Testis (tissue), 3 donors: ENCODE data around the gene SLC5A10. TPM values are rescaled to one million over a fixed set of nuclear protein-coding genes. Genes with fewer than 3 reads are reported as not detected.

Source experiments
- DNase-seq: peaks from one replicate; pipeline ENCODE4 v3.0.0-alpha.2; 2019
- H3K27ac ChIP-seq, 2 donors: fragments of 200-600 bp; sonication (generic); one replicate each; pipeline ENCODE4 v1.5.1; 2019
- H3K27me3 ChIP-seq: fragments of 200-600 bp; sonication (generic); one replicate; pipeline ENCODE4 v1.5.1; 2019
- H3K36me3 ChIP-seq: fragments of 200-600 bp; sonication (generic); one replicate; pipeline ENCODE4 v1.5.1; 2017; ENCODE audit warnings: low read depth; ENCODE audit errors: missing control alignments
- H3K4me1 ChIP-seq: fragments of 200-600 bp; sonication (generic); one replicate; pipeline ENCODE4 v1.5.1; 2019
- H3K4me3 ChIP-seq, 2 donors: fragments of 200-600 bp; sonication (generic); one replicate each; pipeline ENCODE4 v1.5.1; 2017 to 2019
- H3K9me3 ChIP-seq: fragments of 200-600 bp; sonication (generic); one replicate; pipeline ENCODE4 v1.5.1; 2017
- POLR2A ChIP-seq: fragments of 450-650 bp; IDR thresholded peaks from one replicate; pipeline ENCODE4 v1.6.1; 2017; ENCODE audit warnings: antibody characterized with exemption, mild to moderate bottlenecking, moderate library complexity
- WGBS, 2 donors: methylation state at CpG; one replicate each; pipeline ENCODE4 v1.1.5; 2018; 5-methylcytosine and 5-hydroxymethylcytosine counted together
- intact Hi-C: fragments of 100-400 bp; cut with DNase I; formaldehyde crosslinking; loops from one replicate; pipeline ENCODE4 v1.15.1; 2023; ENCODE audit warnings: low total_unique reads
- polyA plus RNA-seq: library from polyadenylated mRNA; stranded (reverse); fragments of 350-450 nt; fragmentation: Illumina TruSeq; extraction: RNeasy Lipid Tissue Mini Kit (QIAGEN cat#74804); gene quantifications from one replicate; pipeline ENCODE4 v1.2.3, GENCODE V29; 2014; ENCODE audit warnings: low read depth, low replicate concordance; ENCODE audit not compliant: insufficient read depth
- total RNA-seq, 2 donors: library from RNA; depleted of rRNA; stranded (reverse); fragments of >200 nt; gene quantifications; one replicate each; pipeline ENCODE4 v1.2.3, GENCODE V29; 2016
- TF ChIP-seq, protein P1 (sequence below), 3 experiments: fragments of 450-650 bp in 2 of 3; fragments of 200-600 bp in 1 of 3; sonication (generic) in 1 of 3; IDR thresholded peaks; one replicate each; pipeline ENCODE4 v1.5.1; 2016 to 2019; ENCODE audit warnings: antibody characterized with exemption in 3 of 3, mild to moderate bottlenecking in 2 of 3, moderate library complexity in 1 of 3

Gene SLC5A10
- total and polyA plus RNA-seq, 3 donors from 2014 or later, result 0.98 to 1.1 (median 1.1) TPM

DNA sequence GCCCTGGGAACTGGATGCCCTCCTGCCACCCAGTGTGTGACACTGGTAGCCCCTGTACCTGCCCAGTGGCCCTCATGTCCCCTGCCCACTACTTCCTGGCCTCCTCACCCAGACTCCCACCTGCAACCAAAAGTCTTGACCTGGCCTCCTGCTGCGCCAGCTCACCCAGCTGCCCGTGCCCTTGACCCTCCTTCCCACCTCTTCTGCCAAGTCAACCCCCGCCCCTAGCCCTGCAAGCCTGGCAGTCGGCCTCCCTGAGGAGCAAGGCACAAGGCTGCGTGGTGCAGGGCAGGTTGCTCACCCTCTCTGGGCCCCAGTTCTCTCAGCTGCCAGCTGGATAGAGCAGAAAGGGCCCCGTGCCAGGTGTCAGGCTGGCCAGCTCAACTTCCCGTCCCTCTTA, 64.9 kb downstream of the SLC5A10 start:
- DNase-seq, result no peak
- Histone ChIP-seq H3K27ac (no peak overlapping the region), H3K4me1 (no peaks in the 10 kb centered on the region), H3K9me3 (no peaks in the 10 kb centered on the region), H3K27me3 (no peaks in the 10 kb centered on the region), H3K36me3 (no peaks in the 10 kb centered on the region), H3K4me3 (no peak overlapping the region)
- intact Hi-C loops, result no loop called here
- TF ChIP-seq, protein P1, sequence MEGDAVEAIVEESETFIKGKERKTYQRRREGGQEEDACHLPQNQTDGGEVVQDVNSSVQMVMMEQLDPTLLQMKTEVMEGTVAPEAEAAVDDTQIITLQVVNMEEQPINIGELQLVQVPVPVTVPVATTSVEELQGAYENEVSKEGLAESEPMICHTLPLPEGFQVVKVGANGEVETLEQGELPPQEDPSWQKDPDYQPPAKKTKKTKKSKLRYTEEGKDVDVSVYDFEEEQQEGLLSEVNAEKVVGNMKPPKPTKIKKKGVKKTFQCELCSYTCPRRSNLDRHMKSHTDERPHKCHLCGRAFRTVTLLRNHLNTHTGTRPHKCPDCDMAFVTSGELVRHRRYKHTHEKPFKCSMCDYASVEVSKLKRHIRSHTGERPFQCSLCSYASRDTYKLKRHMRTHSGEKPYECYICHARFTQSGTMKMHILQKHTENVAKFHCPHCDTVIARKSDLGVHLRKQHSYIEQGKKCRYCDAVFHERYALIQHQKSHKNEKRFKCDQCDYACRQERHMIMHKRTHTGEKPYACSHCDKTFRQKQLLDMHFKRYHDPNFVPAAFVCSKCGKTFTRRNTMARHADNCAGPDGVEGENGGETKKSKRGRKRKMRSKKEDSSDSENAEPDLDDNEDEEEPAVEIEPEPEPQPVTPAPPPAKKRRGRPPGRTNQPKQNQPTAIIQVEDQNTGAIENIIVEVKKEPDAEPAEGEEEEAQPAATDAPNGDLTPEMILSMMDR (IDR thresholded peaks at IDR 0.05), result no peak
- TF ChIP-seq POLR2A, result no peak
- WGBS, 2 donors, result 68 to 72% methylated on average over 5 to 7 of the region's 7 CpGs

DNA sequence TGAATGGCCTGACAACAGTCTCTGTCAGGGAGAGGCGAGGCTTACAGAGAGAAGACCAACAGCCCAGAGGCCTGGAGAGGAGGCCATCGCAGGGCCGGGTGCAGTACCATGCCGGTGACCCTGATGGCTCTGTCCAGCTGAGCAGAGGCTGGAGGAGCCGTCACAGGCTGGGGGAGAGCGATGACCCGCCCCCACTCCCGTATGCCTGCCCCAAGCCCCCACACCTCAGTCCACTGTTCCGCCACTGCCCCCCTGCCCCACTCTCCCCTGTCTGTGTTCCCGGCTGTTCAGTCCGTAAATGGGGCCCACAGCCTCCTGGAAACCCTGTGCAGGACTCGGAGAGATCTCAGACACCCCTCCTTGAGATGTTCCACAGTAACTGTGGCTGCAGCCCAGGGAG, 65.4 kb downstream of the SLC5A10 start:
- no peak overlapping the region for H3K27ac ChIP-seq
- intact Hi-C loops, result no loop called here
- H3K9me3 ChIP-seq, result no peaks in the 10 kb centered on the region
- H3K27me3 ChIP-seq, result no peaks in the 10 kb centered on the region
- WGBS, 2 donors, result 70 to 77% methylated on average over 5 to 12 of the region's 12 CpGs
- H3K36me3 ChIP-seq, result no peaks in the 10 kb centered on the region
- H3K4me1 ChIP-seq, result no peaks in the 10 kb centered on the region
- no peak for TF ChIP-seq POLR2A
- TF ChIP-seq, protein P1 (IDR thresholded peaks at IDR 0.05), result no peak
- H3K4me3 ChIP-seq, result no peak overlapping the region
- no peak for DNase-seq

DNA sequence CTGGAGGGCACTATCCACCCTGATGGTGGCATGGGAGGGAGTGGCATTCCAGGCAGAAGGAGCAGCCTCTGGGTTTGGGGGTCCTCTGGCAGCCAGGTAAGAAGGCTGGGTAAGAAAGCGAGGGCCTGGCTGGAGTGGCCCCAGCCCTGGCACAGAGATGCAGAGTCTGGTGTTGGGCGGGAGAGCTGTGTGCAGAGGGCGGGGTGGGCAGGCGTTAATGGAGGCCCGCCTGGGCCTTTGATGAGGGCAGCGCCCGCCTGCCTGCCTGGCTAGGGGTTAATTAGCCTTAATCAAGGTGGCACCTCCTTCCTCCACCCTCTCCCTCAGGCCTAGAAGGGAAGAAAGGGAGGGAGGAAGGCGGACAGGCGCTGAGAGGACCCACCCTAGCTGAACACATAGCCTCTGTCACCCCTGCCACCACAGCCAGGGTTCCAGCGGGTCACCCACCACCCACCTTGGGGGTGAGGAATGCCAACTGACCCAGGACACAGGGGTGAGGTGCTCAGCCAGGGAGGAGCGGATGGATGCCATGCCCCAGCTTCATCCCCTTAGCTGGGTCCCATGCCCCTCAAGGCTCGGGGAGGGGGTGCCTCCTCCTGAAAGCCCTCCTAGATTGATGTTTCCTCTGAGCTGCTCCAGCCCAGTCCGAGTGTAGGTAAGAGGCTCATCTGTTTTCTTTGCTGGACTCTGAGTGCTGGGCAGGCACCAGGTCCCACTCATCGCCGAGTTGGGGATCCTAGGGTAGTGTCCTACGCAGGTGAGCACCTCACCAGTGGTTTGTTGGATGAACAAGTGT, 66.0 kb downstream of the SLC5A10 start:
- WGBS, 2 donors, result 86 to 91% methylated on average over 14 to 16 of the region's 16 CpGs
- no peak overlapping the region for H3K4me3 ChIP-seq
- TF ChIP-seq, protein P1 (IDR thresholded peaks at IDR 0.05), result no peak
- no peak for TF ChIP-seq POLR2A
- no peaks in the 10 kb centered on the region for H3K27me3 ChIP-seq
- H3K9me3 ChIP-seq, result no peaks in the 10 kb centered on the region
- no peaks in the 10 kb centered on the region for H3K4me1 ChIP-seq
- H3K36me3 ChIP-seq, result no peaks in the 10 kb centered on the region
- intact Hi-C loops, result no loop called here
- DNase-seq, result no peak
- H3K27ac ChIP-seq, result no peak overlapping the region

DNA sequence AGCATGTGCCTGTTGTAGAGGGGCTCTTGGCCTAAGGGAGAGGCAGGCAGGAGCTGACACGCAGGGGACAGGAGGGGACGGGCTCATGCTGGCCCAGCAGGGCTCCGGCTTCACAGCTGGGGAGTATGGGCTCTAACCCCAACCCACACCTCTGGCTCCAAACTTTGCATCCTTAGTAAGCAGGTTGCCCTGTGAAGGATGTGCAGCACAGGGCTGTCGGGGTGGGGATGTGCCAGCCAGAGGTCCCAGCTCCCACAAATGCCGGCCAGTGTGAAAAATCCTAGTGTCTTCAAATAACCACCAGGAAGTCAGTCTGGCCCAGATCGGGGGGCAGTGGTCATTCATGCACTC, 66.6 kb downstream of the SLC5A10 start:
- 92 to 94% methylated on average over 2 to 6 of the region's 6 CpGs for WGBS, 2 donors
- H3K4me1 ChIP-seq, result no peaks in the 10 kb centered on the region

More for the DNA sequence above, 66.6 kb downstream of the SLC5A10 start:
- no peaks in the 10 kb centered on the region for H3K27me3 ChIP-seq
- H3K27ac ChIP-seq, result no peak overlapping the region
- no peak for DNase-seq
- H3K36me3 ChIP-seq, result no peaks in the 10 kb centered on the region
- no peak for TF ChIP-seq POLR2A
- TF ChIP-seq, protein P1 (IDR thresholded peaks at IDR 0.05), result no peak
- H3K4me3 ChIP-seq, result no peak overlapping the region
- no peaks in the 10 kb centered on the region for H3K9me3 ChIP-seq
- intact Hi-C loops, result no loop called here
